Measurements from ENCODE around the gene GRK3. TPM values are rescaled to one million over a fixed set of nuclear protein-coding genes. Genes with fewer than 3 reads are reported as not detected.
"Not testable (repeated sequence)": the region's sequence is repeated elsewhere in the genome, so short reads cannot be mapped to it uniquely, and the experiment has no call there.

GRK3 gene
- total RNA-seq, 1 experiment from 2014 or later, result 0.37 TPM

DNA sequence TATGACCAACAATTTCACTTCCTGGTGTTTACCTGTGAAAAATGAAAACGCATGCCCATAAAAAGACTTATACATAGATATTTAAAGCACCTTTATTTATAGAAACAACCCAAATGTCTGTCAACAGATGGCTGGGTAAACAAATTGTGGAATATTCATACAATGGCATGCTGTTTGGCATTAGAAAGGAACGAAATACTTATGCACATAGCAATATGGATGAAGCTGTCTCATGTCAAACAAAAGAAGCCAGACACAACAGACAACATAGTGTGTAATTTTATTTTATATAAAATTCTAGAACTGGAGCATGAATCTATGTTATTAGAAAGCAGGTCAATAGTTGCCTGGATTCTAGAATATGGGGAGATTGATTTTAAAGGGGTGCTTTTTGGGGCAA, 38.0 kb downstream of the GRK3 start:
- intact Hi-C loops (cut with micrococcal nuclease; ENCODE audit: unreplicated experiment), result no loop called here
- Histone ChIP-seq H3K9me2 (ENCODE audit: insufficient read depth) (no peaks in the 10 kb centered on the region), H3K27ac (no peak overlapping the region), H3K9me3 (ENCODE audit: insufficient read depth, low read depth) (no peaks in the 10 kb centered on the region), H4K20me1 (ENCODE audit: insufficient read depth) (no peaks in the 10 kb centered on the region), H3K4me1 (replicated peaks; ENCODE audit: insufficient read depth) (no peaks in the 10 kb centered on the region), H3K27me3 (ENCODE audit: insufficient read depth, low read depth) (0 out of 2 replicates have a peak, but pooled peaks cover 7% of the 10 kb centered on the region), H3K36me3 (ENCODE audit: low read depth) (no peaks in the 10 kb centered on the region), H3K4me3 (no peak overlapping the region), H3K79me2 (ENCODE audit: low read depth) (no peaks in the 10 kb centered on the region), H3F3A (ENCODE audit: insufficient read depth, low read depth) (no peaks in the 10 kb centered on the region), H3K4me2 (no peak overlapping the region), H2AFZ (no peak overlapping the region)
- POLR2A ChIA-PET (ENCODE audit: unreplicated experiment), result no interaction called here
- DNase-seq, result no peak
- CTCF ChIA-PET, result no interaction called here
- BruUV-seq (replicated peaks), result no TSS peak
- no peak for TF ChIP-seq EZH2 (IDR thresholded peaks at IDR 0.05; ENCODE audit: low read depth)
- TF ChIP-seq, protein P1, sequence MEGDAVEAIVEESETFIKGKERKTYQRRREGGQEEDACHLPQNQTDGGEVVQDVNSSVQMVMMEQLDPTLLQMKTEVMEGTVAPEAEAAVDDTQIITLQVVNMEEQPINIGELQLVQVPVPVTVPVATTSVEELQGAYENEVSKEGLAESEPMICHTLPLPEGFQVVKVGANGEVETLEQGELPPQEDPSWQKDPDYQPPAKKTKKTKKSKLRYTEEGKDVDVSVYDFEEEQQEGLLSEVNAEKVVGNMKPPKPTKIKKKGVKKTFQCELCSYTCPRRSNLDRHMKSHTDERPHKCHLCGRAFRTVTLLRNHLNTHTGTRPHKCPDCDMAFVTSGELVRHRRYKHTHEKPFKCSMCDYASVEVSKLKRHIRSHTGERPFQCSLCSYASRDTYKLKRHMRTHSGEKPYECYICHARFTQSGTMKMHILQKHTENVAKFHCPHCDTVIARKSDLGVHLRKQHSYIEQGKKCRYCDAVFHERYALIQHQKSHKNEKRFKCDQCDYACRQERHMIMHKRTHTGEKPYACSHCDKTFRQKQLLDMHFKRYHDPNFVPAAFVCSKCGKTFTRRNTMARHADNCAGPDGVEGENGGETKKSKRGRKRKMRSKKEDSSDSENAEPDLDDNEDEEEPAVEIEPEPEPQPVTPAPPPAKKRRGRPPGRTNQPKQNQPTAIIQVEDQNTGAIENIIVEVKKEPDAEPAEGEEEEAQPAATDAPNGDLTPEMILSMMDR (conservative IDR thresholded peaks at IDR 0.05), result no peak

DNA sequence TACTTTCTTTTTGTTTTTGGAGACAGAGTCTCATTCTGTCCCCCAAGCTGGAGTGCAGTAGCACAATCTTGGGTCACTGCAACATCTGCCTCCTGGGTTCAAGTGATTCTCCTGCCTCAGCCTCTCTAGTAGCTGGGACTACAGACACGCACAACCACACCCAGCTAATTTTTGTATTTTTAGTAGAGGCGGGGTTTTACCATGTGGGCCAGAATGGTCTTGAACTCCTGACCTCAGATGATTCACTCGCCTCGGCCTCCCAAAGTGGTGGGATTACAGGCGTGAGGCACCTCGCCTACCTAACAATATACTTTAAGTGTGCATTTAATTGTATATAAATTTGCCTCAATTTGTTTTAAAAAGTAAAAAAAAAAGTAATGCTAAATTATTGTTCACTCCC, 38.4 kb downstream of the GRK3 start:
- no peak overlapping the region for H3K4me2 ChIP-seq
- 0 out of 2 replicates have a peak, but pooled peaks cover 7% of the 10 kb centered on the region for H3K27me3 ChIP-seq (ENCODE audit: insufficient read depth, low read depth)
- no peaks in the 10 kb centered on the region for H4K20me1 ChIP-seq (ENCODE audit: insufficient read depth)
- TF ChIP-seq, protein P1 (conservative IDR thresholded peaks at IDR 0.05), result no peak
- TF ChIP-seq EZH2 (IDR thresholded peaks at IDR 0.05; ENCODE audit: low read depth), result no peak
- no peak overlapping the region for H2AFZ ChIP-seq
- H3K4me1 ChIP-seq (replicated peaks; ENCODE audit: insufficient read depth), result no peaks in the 10 kb centered on the region
- no TSS peak for BruUV-seq (replicated peaks)
- CTCF ChIA-PET, result no interaction called here
- H3K27ac ChIP-seq, result no peak overlapping the region
- H3K36me3 ChIP-seq (ENCODE audit: low read depth), result no peaks in the 10 kb centered on the region
- no peak for DNase-seq
- POLR2A ChIA-PET (ENCODE audit: unreplicated experiment), result no interaction called here
- no peaks in the 10 kb centered on the region for H3F3A ChIP-seq (ENCODE audit: insufficient read depth, low read depth)
- no peaks in the 10 kb centered on the region for H3K79me2 ChIP-seq (ENCODE audit: low read depth)
- H3K9me2 ChIP-seq (ENCODE audit: insufficient read depth), result no peaks in the 10 kb centered on the region
- no peak overlapping the region for H3K4me3 ChIP-seq
- intact Hi-C loops (cut with micrococcal nuclease; ENCODE audit: unreplicated experiment), result no loop called here
- H3K9me3 ChIP-seq (ENCODE audit: insufficient read depth, low read depth), result no peaks in the 10 kb centered on the region

DNA sequence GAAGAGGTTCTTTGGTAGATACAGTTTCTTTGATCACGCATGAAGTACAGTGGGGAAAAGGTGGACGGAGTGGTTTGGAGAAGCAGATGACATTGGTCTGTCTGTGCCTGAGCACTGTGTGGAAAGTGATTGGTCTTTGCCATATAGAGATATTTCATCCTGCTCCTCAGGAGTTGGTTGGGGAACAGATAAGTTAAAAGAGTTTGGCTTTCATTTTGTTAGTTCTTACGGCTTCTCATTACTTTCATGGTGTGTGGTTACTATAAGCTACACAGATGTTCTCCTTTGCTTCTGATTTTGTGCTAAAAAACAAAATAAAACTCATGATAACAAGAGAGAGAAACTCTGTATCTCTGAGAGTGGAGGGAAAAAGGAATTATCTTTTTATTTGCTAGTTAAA, 40.7 kb downstream of the GRK3 start:
- BruUV-seq (replicated peaks), result not testable (repeated sequence)

DNA sequence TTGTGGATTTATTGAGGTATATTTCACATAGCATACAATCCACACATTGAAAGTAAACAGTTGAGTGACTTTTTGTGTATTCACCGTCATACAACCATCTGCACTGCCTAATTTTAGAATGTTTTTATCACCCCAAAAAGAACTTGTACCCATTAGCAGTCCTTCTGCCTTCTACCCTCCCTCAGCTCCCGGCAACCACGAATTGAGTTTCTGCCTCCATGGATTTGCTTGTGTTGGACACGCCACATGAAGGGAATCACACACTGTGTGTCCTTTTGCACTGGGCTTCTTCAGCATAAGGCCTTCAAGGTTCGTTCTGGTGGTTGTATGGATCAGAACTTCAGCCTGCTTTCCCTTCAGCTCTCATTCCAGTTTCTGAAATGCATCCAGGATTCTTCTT, 41.1 kb downstream of the GRK3 start:
- H3K9me2 ChIP-seq (ENCODE audit: insufficient read depth); H3K36me3 ChIP-seq (ENCODE audit: low read depth); DNase-seq; H3K4me2 ChIP-seq; intact Hi-C loops (cut with micrococcal nuclease; ENCODE audit: unreplicated experiment); H3K4me3 ChIP-seq; H3K27me3 ChIP-seq (ENCODE audit: insufficient read depth, low read depth); H3K27ac ChIP-seq; BruUV-seq (replicated peaks); H3K79me2 ChIP-seq (ENCODE audit: low read depth); POLR2A ChIA-PET (ENCODE audit: unreplicated experiment); H3K9me3 ChIP-seq (ENCODE audit: insufficient read depth, low read depth); H3F3A ChIP-seq (ENCODE audit: insufficient read depth, low read depth); CTCF ChIA-PET; H4K20me1 ChIP-seq (ENCODE audit: insufficient read depth); H2AFZ ChIP-seq; H3K4me1 ChIP-seq (replicated peaks; ENCODE audit: insufficient read depth): not testable (repeated sequence)

More for the DNA sequence above, 40.7 kb downstream of the GRK3 start:
- H3K4me3 ChIP-seq; H2AFZ ChIP-seq; H3F3A ChIP-seq (ENCODE audit: insufficient read depth, low read depth); H3K9me3 ChIP-seq (ENCODE audit: insufficient read depth, low read depth); H3K36me3 ChIP-seq (ENCODE audit: low read depth); H3K4me1 ChIP-seq (replicated peaks; ENCODE audit: insufficient read depth); POLR2A ChIA-PET (ENCODE audit: unreplicated experiment); intact Hi-C loops (cut with micrococcal nuclease; ENCODE audit: unreplicated experiment); H3K79me2 ChIP-seq (ENCODE audit: low read depth); H3K27me3 ChIP-seq (ENCODE audit: insufficient read depth, low read depth); CTCF ChIA-PET; H4K20me1 ChIP-seq (ENCODE audit: insufficient read depth); H3K27ac ChIP-seq; DNase-seq; H3K9me2 ChIP-seq (ENCODE audit: insufficient read depth); H3K4me2 ChIP-seq: not testable (repeated sequence)

DNA sequence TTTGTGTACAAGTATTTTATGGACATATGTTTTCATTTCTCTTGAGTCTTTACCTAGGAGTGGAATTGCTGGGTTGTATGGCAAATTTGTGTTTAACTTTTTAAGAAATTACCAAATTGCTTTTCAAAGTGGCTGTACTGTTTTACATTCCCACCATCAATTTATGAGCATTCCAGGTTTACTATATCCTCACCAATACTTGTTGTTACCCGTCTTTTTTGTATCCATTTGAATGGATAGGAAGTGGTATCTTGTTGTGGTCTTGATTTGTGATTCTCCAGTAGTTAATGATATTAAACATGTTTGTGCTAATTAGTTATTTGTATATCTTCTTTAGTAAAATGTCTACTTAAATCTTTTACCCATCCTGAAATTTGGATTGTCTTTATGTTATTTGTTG, 46.8 kb downstream of the GRK3 start:
- BruUV-seq (replicated peaks); intact Hi-C loops (cut with micrococcal nuclease; ENCODE audit: unreplicated experiment): not testable (repeated sequence)

GRCh38 chr22:25613131-25613530, 48.7 kb downstream of the GRK3 start:
- intact Hi-C loops (cut with micrococcal nuclease; ENCODE audit: unreplicated experiment); H3K4me3 ChIP-seq: not testable (repeated sequence)

More for the DNA sequence above, 46.8 kb downstream of the GRK3 start:
- H3K79me2 ChIP-seq (ENCODE audit: low read depth); H3K4me2 ChIP-seq; H3K9me2 ChIP-seq (ENCODE audit: insufficient read depth); H3K4me1 ChIP-seq (replicated peaks; ENCODE audit: insufficient read depth); H3F3A ChIP-seq (ENCODE audit: insufficient read depth, low read depth); H3K36me3 ChIP-seq (ENCODE audit: low read depth); H3K27me3 ChIP-seq (ENCODE audit: insufficient read depth, low read depth); DNase-seq; H2AFZ ChIP-seq; H3K4me3 ChIP-seq; H3K27ac ChIP-seq; H4K20me1 ChIP-seq (ENCODE audit: insufficient read depth); POLR2A ChIA-PET (ENCODE audit: unreplicated experiment); H3K9me3 ChIP-seq (ENCODE audit: insufficient read depth, low read depth); CTCF ChIA-PET: not testable (repeated sequence)

More at GRCh38 chr22:25613131-25613530, 48.7 kb downstream of the GRK3 start:
- H3K9me2 ChIP-seq (ENCODE audit: insufficient read depth); H3F3A ChIP-seq (ENCODE audit: insufficient read depth, low read depth); H3K9me3 ChIP-seq (ENCODE audit: insufficient read depth, low read depth); H3K79me2 ChIP-seq (ENCODE audit: low read depth); CTCF ChIA-PET; H3K36me3 ChIP-seq (ENCODE audit: low read depth); H3K4me2 ChIP-seq; H3K27me3 ChIP-seq (ENCODE audit: insufficient read depth, low read depth); POLR2A ChIA-PET (ENCODE audit: unreplicated experiment); BruUV-seq (replicated peaks); H4K20me1 ChIP-seq (ENCODE audit: insufficient read depth); H3K4me1 ChIP-seq (replicated peaks; ENCODE audit: insufficient read depth); DNase-seq; H2AFZ ChIP-seq; H3K27ac ChIP-seq: not testable (repeated sequence)
